CD14-positive monocyte (primary cell): Measurements from ENCODE around the gene TPCN1. TPM values are rescaled to one million over a fixed set of nuclear protein-coding genes. Genes with fewer than 3 reads are reported as not detected.

Experiments used
- DNase-seq, 3 donors: peaks; one replicate each; pipeline ENCODE4 v3.0.0-alpha.2; 2011 to 2022
- H2AFZ ChIP-seq: 2 replicates; pipeline ENCODE4 v1.6.0; 2012; ENCODE audit warnings: mild to moderate bottlenecking, low read depth, low read length, inconsistent platforms; ENCODE audit not compliant: insufficient read depth, poor library complexity, severe bottlenecking
- H3K27ac ChIP-seq, 2 donors: 1 replicate in 1 of 2; 2 replicates in 1 of 2; pipeline ENCODE4 v1.5.1; 2012 to 2013; ENCODE audit warnings: low read length in 2 of 2, control low read depth in 1 of 2, inconsistent platforms in 1 of 2, low read depth in 1 of 2, mild to moderate bottlenecking in 1 of 2
- H3K27me3 ChIP-seq, 2 donors: one replicate each; pipeline versions ENCODE4 v1.6.0 to v1.6.1; 2011 to 2013; ENCODE audit warnings: low read length in 2 of 2; ENCODE audit not compliant: control insufficient read depth in 2 of 2, insufficient read depth in 2 of 2
- H3K36me3 ChIP-seq, 2 donors: replicated peaks in 1 of 2; 1 replicate in 1 of 2; 2 replicates in 1 of 2; pipeline versions ENCODE4 v1.5.1 to v1.6.1; 2012 to 2013; ENCODE audit warnings: low read length in 2 of 2, control low read depth in 1 of 2, inconsistent platforms in 1 of 2, mild to moderate bottlenecking in 1 of 2; ENCODE audit not compliant: insufficient read depth in 2 of 2, control insufficient read depth in 1 of 2
- H3K4me1 ChIP-seq, 2 donors: 1 replicate in 1 of 2; 2 replicates in 1 of 2; pipeline versions ENCODE4 v1.5.1 to v1.6.1; 2012 to 2013; ENCODE audit warnings: low read length in 2 of 2, control low read depth in 1 of 2, inconsistent platforms in 1 of 2, mild to moderate bottlenecking in 1 of 2, moderate library complexity in 1 of 2; ENCODE audit not compliant: insufficient read depth in 2 of 2, control insufficient read depth in 1 of 2
- H3K4me2 ChIP-seq: replicated peaks from 2 replicates; pipeline ENCODE3; 2012; ENCODE audit warnings: low read length, moderate library complexity, mild to moderate bottlenecking; ENCODE audit not compliant: poor library complexity, severe bottlenecking; ENCODE audit errors: extremely low read depth
- H3K4me3 ChIP-seq, 3 experiments: fragments of 200-600 bp in 1 of 3; sonication (generic) in 1 of 3; replicated peaks in 1 of 3; 1 replicate in 2 of 3; 2 replicates in 1 of 3; pipeline ENCODE4 v1.5.1; 2011 to 2013; ENCODE audit warnings: low read length in 3 of 3, mild to moderate bottlenecking in 3 of 3, control low read depth in 2 of 3, low read depth in 2 of 3, inconsistent platforms in 1 of 3, moderate library complexity in 1 of 3
- H3K79me2 ChIP-seq: 2 replicates; pipeline ENCODE4 v1.6.0; 2012; ENCODE audit warnings: mild to moderate bottlenecking, control low read depth, inconsistent platforms, low read length, moderate library complexity; ENCODE audit not compliant: insufficient read depth
- H3K9ac ChIP-seq: 2 replicates; pipeline ENCODE4 v1.6.0; 2017; ENCODE audit warnings: low read length, mild to moderate bottlenecking; ENCODE audit not compliant: insufficient read depth, poor library complexity, severe bottlenecking
- H3K9me3 ChIP-seq, 2 donors: replicated peaks in 1 of 2; 1 replicate in 1 of 2; 2 replicates in 1 of 2; pipeline versions ENCODE4 v1.5.1 to v1.6.1; 2012 to 2013; ENCODE audit warnings: low read length in 2 of 2, control low read depth in 1 of 2; ENCODE audit not compliant: control insufficient read depth in 1 of 2, insufficient read depth in 1 of 2
- H4K20me1 ChIP-seq: 2 replicates; pipeline ENCODE4 v1.6.0; 2012; ENCODE audit warnings: mild to moderate bottlenecking, low read length, control low read depth, moderate library complexity; ENCODE audit not compliant: insufficient read depth
- H3K27ac Mint-ChIP-seq, 7 donors: one replicate each; pipeline ENCODE4 v1.8.0; 2020; ENCODE audit warnings: mild to moderate bottlenecking in 7 of 7, mixed read lengths in 7 of 7, moderate library complexity in 6 of 7, inconsistent platforms in 2 of 7
- H3K27me3 Mint-ChIP-seq, 3 donors: one replicate each; pipeline ENCODE4 v1.8.0; 2021 to 2022; ENCODE audit warnings: low read depth in 3 of 3, mild to moderate bottlenecking in 3 of 3, mixed read lengths in 3 of 3, moderate library complexity in 3 of 3, inconsistent platforms in 1 of 3
- H3K36me3 Mint-ChIP-seq, 2 donors: one replicate each; pipeline ENCODE4 v1.8.0; 2020; ENCODE audit warnings: mixed read lengths in 2 of 2, inconsistent platforms in 1 of 2, mild to moderate bottlenecking in 1 of 2
- H3K4me1 Mint-ChIP-seq: one replicate; pipeline ENCODE4 v1.8.0; 2020; ENCODE audit warnings: mild to moderate bottlenecking, mixed read lengths
- H3K4me3 Mint-ChIP-seq, 2 donors: one replicate each; pipeline ENCODE4 v1.8.0; 2020; ENCODE audit warnings: mild to moderate bottlenecking in 2 of 2, mixed read lengths in 2 of 2, moderate library complexity in 1 of 2
- H3K9me3 Mint-ChIP-seq, 7 donors: one replicate each; pipeline ENCODE4 v1.8.0; 2020 to 2022; ENCODE audit warnings: mixed read lengths in 7 of 7, mild to moderate bottlenecking in 6 of 7, moderate library complexity in 6 of 7, inconsistent platforms in 2 of 7
- WGBS: methylation state at CpG from one replicate; pipeline ENCODE4 v1.1.5; 2013; ENCODE audit warnings: missing lambda C conversion rate; ENCODE audit not compliant: insufficient coverage; 5-methylcytosine and 5-hydroxymethylcytosine counted together
- intact Hi-C, 2 donors: fragments of 100-400 bp; cut with micrococcal nuclease; formaldehyde crosslinking; loops; one replicate each; pipeline versions ENCODE4 v1.15.0 to v1.15.1; 2023
- polyA plus RNA-seq, 3 donors: library from polyadenylated mRNA; depleted of rRNA in 1 of 3; unstranded in 2 of 3; stranded (reverse) in 1 of 3; fragments of 300-500 nt in 2 of 3; fragments of >200 nt in 1 of 3; fragmentation: Illumina TruSeq in 2 of 3; gene quantifications; 1 replicate in 2 of 3; 2 replicates in 1 of 3; pipeline ENCODE4 v1.2.3, GENCODE V29; 2012 to 2021
- TF ChIP-seq, protein P1 (sequence below): fragments of 200-600 bp; IDR thresholded peaks from one replicate; pipeline ENCODE4 v1.8.0; 2022; ENCODE audit warnings: antibody characterized with exemption, mild to moderate bottlenecking

Gene TPCN1
- polyA plus RNA-seq, 3 donors = 20.4 to 110 (median 34.9) TPM

DNA sequence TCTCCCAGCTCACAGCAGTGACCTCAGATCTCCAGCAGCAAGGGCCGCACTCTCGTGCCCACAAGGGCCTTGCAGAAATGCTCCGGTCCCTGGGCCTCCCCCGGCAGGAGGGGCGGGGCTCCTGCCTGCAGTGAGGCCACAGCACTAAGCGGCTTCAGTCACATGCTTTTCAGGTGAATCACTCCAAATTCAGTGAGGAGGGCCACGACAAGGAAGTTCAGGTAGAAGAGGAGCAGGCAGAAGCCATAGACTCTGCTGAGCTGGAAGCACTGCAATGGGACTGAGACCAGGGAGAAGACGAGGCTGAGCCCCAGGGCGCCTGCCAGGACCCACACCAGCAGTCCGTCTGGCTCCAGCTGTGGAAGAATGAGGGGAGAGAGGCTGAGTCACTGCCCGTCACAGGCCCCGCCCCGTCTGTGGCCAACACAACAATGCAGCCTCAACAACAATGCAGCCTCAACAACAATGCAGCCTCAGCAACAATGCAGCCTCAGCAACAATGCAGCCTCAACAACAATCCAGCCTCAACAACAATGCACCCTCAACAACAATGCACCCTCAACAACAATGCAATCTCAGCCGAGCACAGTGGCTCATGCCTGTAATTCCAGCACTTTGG, 78.5 kb downstream of the TPCN1 start:
- Histone ChIP-seq H4K20me1 (peaks cover 55% of the 10 kb centered on the region), H3K27me3 (no peaks in the 10 kb centered on the region), H3K9me3 (no peaks in the 10 kb centered on the region), H3K4me1 (peaks cover 8 to 9% of the 10 kb centered on the region in 2 donors), H3K9ac (no peak overlapping the region), H2AFZ (no peak overlapping the region), H3K4me3 (no peak overlapping the region), H3K36me3 (peaks cover 69 to 88% of the 10 kb centered on the region in 2 donors), H3K27ac (no peak overlapping the region), H3K4me2 (no peak overlapping the region), H3K79me2 (no peaks in the 10 kb centered on the region)
- Mint-ChIP-seq H3K4me3 (no peak overlapping the region), H3K36me3 (peaks cover 70 to 90% of the 10 kb centered on the region in 2 donors), H3K27ac (peak overlapping the region in 4 of 7 donors; percentile 21 to 40 (median 23)), H3K4me1 (peaks cover 21% of the 10 kb centered on the region), H3K9me3 (peaks cover 0 to 3% (median 0%) of the 10 kb centered on the region in 7 donors), H3K27me3 (peaks cover 0 to 4% (median 0%) of the 10 kb centered on the region in 3 donors)
- TF ChIP-seq, protein P1, sequence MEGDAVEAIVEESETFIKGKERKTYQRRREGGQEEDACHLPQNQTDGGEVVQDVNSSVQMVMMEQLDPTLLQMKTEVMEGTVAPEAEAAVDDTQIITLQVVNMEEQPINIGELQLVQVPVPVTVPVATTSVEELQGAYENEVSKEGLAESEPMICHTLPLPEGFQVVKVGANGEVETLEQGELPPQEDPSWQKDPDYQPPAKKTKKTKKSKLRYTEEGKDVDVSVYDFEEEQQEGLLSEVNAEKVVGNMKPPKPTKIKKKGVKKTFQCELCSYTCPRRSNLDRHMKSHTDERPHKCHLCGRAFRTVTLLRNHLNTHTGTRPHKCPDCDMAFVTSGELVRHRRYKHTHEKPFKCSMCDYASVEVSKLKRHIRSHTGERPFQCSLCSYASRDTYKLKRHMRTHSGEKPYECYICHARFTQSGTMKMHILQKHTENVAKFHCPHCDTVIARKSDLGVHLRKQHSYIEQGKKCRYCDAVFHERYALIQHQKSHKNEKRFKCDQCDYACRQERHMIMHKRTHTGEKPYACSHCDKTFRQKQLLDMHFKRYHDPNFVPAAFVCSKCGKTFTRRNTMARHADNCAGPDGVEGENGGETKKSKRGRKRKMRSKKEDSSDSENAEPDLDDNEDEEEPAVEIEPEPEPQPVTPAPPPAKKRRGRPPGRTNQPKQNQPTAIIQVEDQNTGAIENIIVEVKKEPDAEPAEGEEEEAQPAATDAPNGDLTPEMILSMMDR = no peak
- WGBS = 79% methylated on average over 11 of the region's 14 CpGs
- intact Hi-C loops = no loop called here
- DNase-seq = no peak

DNA sequence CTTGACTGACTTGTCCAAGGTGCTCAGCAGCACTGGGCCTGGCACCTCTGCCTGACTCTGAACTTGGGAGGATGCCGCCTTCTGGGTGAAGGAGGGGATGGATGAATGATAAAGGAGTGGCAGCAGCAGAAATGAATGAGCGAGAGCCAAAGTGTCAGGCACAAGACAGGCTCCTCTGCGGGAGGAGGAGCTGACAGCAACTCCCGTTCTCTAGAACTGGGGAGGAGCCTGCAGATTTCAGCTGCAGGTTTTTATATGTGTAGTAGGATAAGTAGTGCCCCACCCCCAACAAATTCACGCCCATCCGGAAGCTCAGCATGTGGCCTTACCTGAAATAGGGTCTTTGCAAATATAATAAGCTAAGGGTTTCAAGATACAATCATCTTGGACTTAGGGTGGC, 80.5 kb downstream of the TPCN1 start:
- Mint-ChIP-seq H3K27ac (peak overlapping the region in 1 of 7 donors; percentile 8), H3K36me3 (peaks cover 68 to 90% of the 10 kb centered on the region in 2 donors), H3K4me1 (peaks cover 21% of the 10 kb centered on the region)

More for the DNA sequence above, 80.5 kb downstream of the TPCN1 start:
- Histone ChIP-seq H3K9me3 (no peaks in the 10 kb centered on the region), H3K79me2 (no peaks in the 10 kb centered on the region), H3K4me3 (no peak overlapping the region), H3K36me3 (peaks cover 68 to 88% of the 10 kb centered on the region in 2 donors), H3K27ac (no peak overlapping the region), H4K20me1 (peaks cover 52% of the 10 kb centered on the region), H3K4me2 (no peak overlapping the region), H3K27me3 (no peaks in the 10 kb centered on the region), H3K4me1 (peaks cover 8 to 9% of the 10 kb centered on the region in 2 donors), H3K9ac (no peak overlapping the region), H2AFZ (no peak overlapping the region)
- WGBS = 100% methylated on average over 2 of the region's 6 CpGs
- intact Hi-C loops = no loop called here
- peaks cover 0 to 4% (median 2%) of the 10 kb centered on the region in 3 donors for H3K27me3 Mint-ChIP-seq
- no peak overlapping the region for H3K4me3 Mint-ChIP-seq
- peaks cover 0 to 3% (median 0%) of the 10 kb centered on the region in 7 donors for H3K9me3 Mint-ChIP-seq
- DNase-seq = no peak
- TF ChIP-seq, protein P1 = no peak
